GM18498 (cell line): ENCODE data around the gene CD52.
A peak's percentile ranks its signal among the peaks of the same experiment; 100 is the strongest.

Source experiments
- ATAC-seq: cut with Tn5 transposase; IDR thresholded peaks from one replicate; pipeline ENCODE4 v1.9.1; 2021; ENCODE audit warnings: mild to moderate bottlenecking, moderate library complexity; ENCODE audit not compliant: unreplicated experiment

The CD52 gene

GRCh38 chr1:26317612-26318337 lies at the start of gene CD52:
TSS of gene CD52 (plus strand) at chr1:26317958. CDS start at chr1:26318018, 60 bp downstream.
- ATAC-seq, result peak; percentile 39

GRCh38 chr1:26268290-26269197 lies 49.2 kb upstream of the CD52 start:
- no peak for ATAC-seq

- ATAC-seq, result no peak
Observed at GRCh38 chr1:26269198-26269550, 48.6 kb upstream of the CD52 start.

GRCh38 chr1:26274801-26275425 lies 42.8 kb upstream of the CD52 start:
- ATAC-seq, result no peak

- no peak for ATAC-seq
Observed at GRCh38 chr1:26275580-26276431, 42.0 kb upstream of the CD52 start.

- ATAC-seq, result no peak
Observed at GRCh38 chr1:26276432-26276838, 41.3 kb upstream of the CD52 start.

- no peak for ATAC-seq
Observed at GRCh38 chr1:26277261-26277661, 40.5 kb upstream of the CD52 start.

- ATAC-seq, result no peak
Observed at GRCh38 chr1:26277719-26278118, 40.0 kb upstream of the CD52 start.

- no peak for ATAC-seq
Observed at GRCh38 chr1:26278303-26278702, 39.5 kb upstream of the CD52 start.

- no peak for ATAC-seq
Observed at GRCh38 chr1:26278724-26279455, 38.9 kb upstream of the CD52 start.

- peak; percentile 78 for ATAC-seq
Observed at GRCh38 chr1:26279456-26280332, 38.1 kb upstream of the CD52 start, which contains the start of gene SH3BGRL3. TSS of gene SH3BGRL3 (plus strand) at chr1:26280086. CDS start at chr1:26280156, 70 bp downstream.

- ATAC-seq, result no peak
Observed at GRCh38 chr1:26280333-26281042, 37.3 kb upstream of the CD52 start.

- no peak for ATAC-seq
Observed at GRCh38 chr1:26281091-26281958, 36.4 kb upstream of the CD52 start.

GRCh38 chr1:26281971-26282370 lies 35.8 kb upstream of the CD52 start:
- no peak for ATAC-seq

GRCh38 chr1:26282401-26282918 lies 35.3 kb upstream of the CD52 start:
- ATAC-seq, result no peak

- ATAC-seq, result no peak
Observed at GRCh38 chr1:26283279-26283853, 34.4 kb upstream of the CD52 start.
